CD4-positive, alpha-beta T cell treated with Interleukin-21 for 1 hour (primary cell): ENCODE data around the gene NMBR.
A peak's percentile ranks its signal among the peaks of the same experiment; 100 is the strongest.
"Not testable (repeated sequence)": the region's sequence is repeated elsewhere in the genome, so short reads cannot be mapped to it uniquely, and the experiment has no call there.

ENCODE experiments used
- DNase-seq: peaks from one replicate; pipeline ENCODE4 v3.0.0-alpha.2; 2020

NMBR gene

DNA sequence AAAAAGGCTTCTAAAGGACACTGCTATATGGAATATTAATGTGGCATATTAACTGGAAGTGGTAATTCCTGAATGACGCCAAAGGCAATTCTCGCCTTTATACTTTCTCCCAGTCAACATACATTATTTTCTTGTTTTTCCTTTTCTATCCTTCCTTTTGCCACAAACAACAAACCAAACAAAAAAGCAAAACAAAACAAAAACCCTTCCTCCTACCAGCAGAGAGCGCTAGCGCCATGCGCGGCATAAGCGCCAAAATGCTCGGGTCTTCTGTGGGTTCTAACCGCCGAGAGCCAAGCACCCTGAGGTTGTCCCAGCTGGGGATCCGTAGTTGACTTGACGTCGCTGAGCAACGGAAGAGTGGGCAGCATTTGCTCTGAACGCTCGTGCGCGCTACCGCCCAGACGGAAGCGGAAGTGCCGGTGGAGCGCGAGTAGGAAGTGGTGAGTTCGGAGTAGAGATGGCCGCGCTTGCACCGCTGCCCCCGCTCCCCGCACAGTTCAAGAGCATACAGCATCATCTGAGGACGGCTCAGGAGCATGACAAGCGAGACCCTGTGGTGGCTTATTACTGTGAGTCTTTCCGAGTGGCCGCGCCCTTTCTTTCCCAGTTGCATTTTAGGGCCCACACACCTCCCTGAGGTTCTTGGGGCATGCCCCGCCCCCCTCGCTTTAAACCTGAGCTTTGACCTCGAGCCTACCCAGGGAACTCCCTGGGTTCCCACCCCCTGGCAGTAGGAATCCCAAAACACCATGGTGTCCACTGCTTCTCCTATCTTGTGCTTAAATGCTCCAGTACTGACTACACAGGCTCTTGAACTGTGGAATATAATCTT is at the start of gene NMBR, which contains the start of gene VTA1:
NMBR (minus strand) TSS at position 295 of the 835 bp plus-strand sequence. CDS start 58,464 bp downstream, outside the sequence.
VTA1 (plus strand) TSS at position 436 of the 835 bp plus-strand sequence; CDS start at position 461, 25 bp downstream.
- DNase-seq = peak; percentile 98

DNA sequence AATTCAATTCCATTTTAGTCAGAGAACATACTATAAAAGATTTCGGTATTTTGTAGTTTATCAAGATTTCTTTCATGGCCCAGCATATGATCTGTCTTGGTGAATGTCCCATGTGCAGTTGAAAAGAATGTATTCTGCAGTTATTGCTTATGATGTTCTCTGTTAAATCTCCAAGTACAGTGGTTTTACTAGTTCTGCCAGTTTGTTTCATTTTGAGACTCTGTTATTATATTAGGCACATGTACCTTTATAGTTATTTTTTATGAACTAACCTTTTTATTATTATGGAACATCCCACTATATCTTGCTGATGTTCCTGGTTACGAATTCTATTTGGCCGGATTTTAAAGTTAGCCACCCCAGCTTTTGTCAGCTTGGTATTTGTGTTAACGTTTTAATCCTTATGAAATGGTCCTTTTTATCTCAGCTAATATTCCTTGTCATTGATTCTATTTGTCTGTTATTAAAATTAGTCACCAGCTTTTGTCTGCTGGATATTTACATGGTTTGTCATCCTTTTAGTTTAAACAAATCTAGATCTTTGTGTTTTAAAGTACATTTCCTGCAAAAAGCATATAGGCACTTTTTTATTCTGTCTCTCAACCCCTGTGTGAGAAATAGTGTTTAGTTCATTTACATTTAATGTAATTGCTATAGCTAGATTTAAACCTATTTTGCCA is 49.1 kb upstream of the NMBR start:
- DNase-seq = no peak

- no peak for DNase-seq
These were observed 46.7 kb upstream of the NMBR start for GRCh38 chr6:142193621-142194020.

DNA sequence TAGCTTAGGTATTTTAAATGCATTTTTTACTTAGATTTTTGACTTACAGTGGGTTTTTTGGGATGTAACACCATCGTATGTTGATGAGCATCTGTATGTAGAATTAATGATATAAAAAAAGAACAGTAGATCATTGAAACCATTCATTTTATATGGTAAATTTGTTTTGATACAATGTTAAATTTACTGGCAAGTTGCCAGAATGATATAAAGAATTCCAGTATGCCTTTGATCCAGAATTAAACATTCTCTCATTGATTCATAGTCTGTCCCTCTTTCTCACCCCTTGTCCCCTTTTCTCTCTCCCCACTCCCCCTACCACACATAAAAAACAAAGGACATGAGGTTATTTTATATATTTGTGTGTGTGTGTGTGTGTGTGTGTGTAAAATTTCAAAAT is 45.4 kb upstream of the NMBR start:
- no peak for DNase-seq

GRCh38 chr6:142189057-142189456 is 42.1 kb upstream of the NMBR start:
- no peak for DNase-seq

DNA sequence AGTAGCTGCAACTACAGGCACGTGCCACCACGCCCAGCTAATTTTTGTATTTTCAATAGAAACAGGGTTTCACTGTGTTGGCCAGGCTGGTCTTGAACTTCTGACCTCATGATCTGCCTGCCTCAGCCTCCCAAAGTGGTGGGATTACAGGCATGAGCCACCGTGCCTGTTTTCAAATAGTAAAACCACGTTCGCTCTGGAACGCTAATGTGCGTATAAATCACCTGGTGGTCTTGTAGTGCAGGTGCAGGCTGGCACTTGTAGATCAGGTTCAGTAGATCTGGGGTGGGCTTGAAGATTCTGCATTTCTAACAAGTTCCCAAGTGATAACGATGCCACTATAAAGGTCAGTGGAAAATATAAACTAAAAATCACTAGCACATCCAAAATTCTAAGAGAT is 41.4 kb upstream of the NMBR start:
- not testable (repeated sequence) for DNase-seq

GRCh38 chr6:142187209-142187608 is 40.3 kb upstream of the NMBR start:
- no peak for DNase-seq

DNA sequence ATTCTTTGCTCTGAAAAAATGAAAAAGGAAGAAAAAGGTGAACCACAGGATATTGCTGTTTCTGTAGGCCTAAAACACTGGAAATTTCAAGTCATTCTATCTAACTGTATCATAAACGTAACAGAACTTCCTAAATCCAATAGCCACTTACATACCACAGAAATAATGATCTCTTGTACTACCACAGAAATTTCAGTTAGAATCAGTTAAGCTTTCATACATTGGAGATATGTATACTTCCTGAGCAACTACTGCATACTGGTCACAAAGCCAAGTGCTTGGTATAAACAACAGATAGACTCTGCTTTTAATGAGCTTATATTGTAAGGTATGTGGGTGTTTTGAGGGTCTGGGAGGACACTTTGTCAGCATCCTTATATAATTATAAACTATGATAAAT is 38.7 kb upstream of the NMBR start:
- no peak for DNase-seq

DNA sequence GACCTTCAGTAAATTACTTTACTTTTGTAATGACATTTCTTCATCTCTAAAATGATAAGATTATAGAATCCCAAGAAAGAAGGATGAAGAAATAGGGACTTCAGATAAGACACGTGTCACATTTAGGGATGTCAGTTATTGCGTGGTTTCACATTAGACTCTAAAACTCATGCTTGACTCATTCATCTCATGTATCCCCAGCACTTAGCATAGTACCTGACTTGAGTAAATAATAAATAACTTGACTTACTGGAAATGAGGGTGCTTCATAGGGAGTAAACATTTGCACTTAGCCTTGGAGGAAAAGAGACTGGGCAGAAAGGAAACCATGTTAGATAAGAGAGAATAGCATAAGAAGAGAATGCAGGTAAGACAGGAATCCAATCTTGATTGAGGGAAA is 37.4 kb upstream of the NMBR start:
- DNase-seq = no peak

GRCh38 chr6:142183351-142183750 is 36.4 kb upstream of the NMBR start:
- DNase-seq = no peak

GRCh38 chr6:142182004-142182403 is 35.1 kb upstream of the NMBR start:
- no peak for DNase-seq

DNA sequence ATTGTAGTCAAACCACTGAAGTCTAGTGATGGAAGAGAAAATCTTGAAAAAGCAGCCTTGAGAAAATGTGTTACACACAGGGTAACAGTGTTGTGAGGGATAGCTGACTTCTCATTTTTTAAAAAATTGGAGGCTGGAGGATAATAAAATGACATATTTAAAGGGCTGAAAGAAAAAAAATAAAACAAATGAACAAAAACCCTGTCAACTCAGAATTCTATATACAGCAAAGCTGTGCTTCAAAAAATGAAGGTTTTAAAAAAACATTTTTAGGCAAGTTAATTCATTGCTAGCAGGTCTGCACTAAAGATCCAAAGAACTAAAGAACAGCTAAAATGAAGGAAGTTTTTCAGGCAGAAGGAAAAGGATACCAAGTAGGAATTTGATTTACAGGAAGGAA is 31.2 kb upstream of the NMBR start:
- no peak for DNase-seq

DNA sequence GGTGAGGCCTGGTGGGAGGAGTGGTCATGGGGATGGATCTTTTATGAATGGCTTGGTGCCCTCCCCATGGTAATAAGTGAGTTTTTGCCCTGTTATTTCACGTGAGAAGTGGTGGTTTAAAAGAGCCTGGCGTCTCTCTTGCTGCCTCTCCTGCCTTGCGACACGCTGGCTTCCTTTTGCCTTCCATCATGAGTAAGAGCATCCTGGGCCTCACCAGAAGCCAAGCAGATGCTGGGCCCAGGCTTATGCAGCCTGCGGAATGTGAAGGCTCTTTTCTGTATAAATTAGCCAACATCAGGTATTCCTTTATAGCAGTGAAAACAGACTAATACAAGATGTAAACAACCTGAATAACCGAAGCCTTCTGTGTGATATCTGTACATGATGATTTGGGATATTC is 27.8 kb upstream of the NMBR start:
- DNase-seq = no peak

DNA sequence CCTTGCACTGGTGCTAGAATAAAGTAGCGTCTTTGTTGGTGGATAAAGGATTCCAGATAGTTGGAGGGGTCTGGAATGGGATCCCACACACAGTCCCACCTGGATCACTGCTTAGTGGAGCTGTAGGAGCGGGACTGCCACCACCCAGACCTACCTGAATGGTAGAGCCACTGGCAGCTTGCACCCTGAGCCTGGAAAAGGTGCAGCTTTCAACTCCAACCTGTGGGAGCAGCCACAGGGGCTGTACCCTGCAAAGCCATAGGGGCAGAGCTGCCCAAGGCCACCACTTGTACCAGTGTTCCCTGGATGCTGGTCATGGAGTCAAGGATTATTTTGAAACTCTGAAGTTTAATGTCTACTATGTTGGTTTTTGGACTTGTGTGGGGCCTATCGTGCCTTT is 27.1 kb upstream of the NMBR start:
- no peak for DNase-seq

- DNase-seq = no peak
These were observed 25.8 kb upstream of the NMBR start for GRCh38 chr6:142172758-142173157.

DNA sequence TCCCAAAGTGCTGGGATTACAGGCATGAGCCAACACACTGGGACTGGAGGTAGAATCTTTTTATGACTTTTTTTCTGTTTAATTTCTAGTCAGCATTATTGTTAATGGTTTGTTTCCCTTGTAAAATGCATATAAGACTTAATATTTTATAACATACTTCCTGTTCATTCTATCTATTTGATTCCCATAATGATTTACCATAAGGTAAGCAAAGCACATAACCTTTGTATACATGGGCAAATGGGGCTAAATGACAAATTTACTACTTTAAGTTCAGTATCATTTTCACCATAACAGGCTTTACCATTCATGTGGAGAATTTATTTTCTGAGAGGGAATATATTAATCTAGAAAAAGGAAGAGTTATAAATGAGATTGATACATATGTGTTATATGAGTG is 24.4 kb upstream of the NMBR start:
- DNase-seq = no peak

DNA sequence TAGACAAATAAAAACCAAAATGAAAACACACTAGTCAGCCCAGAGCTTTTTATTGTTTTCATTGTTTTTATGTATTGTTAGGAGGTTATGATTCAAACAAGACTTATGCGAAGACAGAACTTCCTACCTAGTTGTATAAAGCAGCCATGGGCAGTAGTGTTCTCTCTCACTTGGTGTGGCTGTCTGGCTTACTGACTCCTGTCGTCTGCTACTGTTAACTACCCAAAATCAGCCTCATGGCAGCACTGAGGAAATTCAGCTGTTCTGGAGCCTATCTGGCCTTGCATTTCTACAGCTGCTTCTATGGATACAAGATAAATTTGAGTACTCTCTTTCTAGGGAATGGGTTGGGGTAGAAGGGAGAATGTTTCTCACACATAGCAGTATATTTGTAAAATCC is 20.6 kb upstream of the NMBR start:
- DNase-seq = no peak

DNA sequence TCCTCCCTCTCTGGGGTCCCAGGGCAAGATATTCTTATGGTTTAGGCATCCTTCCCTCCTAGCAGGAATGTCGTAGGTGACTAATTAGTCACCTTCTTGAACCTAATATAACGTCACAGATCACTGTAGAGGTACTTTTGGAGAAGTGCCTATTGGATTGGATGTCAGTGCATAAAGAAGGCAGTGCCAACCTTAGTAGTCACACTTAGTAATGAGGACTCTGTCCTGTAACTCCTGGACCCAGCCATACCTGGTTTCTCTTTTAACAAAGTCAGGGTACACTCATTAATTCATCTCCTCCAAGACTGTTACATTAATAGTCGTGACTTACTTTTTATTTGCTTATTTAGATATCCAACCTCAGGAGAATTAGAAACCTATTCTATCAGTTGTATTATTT is 20.1 kb upstream of the NMBR start:
- DNase-seq = no peak

DNA sequence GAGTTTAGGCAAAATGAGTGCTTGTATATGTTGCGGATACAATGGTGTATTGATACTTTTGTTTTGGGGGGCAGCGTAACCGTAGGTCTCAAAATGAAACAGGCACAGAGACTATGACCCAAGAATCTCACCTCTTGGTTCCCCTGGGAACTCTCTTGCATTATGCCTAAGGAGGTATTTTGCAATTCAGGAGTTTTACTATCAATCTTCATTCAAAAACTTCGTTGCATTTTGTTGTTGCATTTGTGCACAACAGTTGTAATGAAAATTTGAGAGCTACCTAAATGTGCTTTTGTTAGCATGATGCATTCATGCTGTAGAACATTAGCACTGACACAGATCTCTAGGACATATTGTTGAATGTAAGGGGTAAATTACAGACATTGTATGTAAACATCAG is 18.3 kb upstream of the NMBR start:
- no peak for DNase-seq

DNA sequence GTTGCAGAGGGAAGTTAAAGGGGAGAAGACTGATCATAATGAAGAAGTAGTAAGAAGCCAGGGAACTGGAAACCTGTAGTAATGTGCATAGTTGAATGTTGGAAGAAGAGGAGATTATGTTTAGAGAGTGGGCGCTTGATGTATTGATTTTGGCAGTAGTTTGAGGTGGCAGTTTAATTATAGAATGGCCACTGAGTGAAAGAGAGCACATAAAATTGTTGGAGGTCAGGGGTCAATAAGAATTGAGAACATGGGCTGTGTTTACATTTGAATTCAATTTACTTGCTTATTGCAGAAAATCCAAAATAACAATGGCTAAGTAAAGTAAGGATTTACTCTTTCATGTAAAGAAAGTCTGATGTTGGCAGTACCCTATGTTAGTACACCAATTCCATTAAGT is 15.9 kb upstream of the NMBR start:
- DNase-seq = no peak

GRCh38 chr6:142156758-142157068 is 9.8 kb upstream of the NMBR start:
- DNase-seq = not testable (repeated sequence)

GRCh38 chr6:142155895-142156757 is 9.2 kb upstream of the NMBR start:
- peak; percentile 39 for DNase-seq

- DNase-seq = no peak
These were observed 8.2 kb upstream of the NMBR start for GRCh38 chr6:142155091-142155490.

DNA sequence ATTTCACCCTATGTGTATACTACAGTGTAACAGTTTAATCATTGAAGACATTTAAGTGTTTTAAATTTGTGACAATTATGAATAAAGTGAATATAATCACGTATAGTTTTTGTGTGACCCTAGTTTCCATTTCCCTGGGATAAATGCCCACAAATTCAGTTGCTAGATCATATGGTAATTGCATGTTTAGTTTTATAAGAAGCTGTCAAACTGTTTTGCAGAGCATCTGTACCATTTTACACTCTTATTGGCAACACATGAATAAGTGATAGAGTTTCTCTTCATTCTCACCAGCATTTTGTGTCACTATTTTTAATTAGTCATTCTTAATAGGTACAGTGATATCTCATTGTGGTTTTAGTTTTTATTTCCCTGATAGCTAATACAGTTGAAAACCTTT is 7.4 kb upstream of the NMBR start:
- DNase-seq = no peak
